Right renal cortex interstitium (tissue), 3 donors: ENCODE data around the gene MOXD1. TPM values are rescaled to one million over a fixed set of nuclear protein-coding genes. Genes with fewer than 3 reads are reported as not detected.
"Not testable (repeated sequence)": the region's sequence is repeated elsewhere in the genome, so short reads cannot be mapped to it uniquely, and the experiment has no call there.

Source experiments
- DNase-seq, 3 donors: peaks; one replicate each; pipeline ENCODE4 v3.0.0-alpha.2; 2013; ENCODE audit warnings: low read depth in 3 of 3, low spot score in 2 of 3
- polyA plus RNA-seq, 3 donors: library from polyadenylated mRNA; unstranded; fragments of 120-200 nt; gene quantifications; one replicate each; pipeline ENCODE4 v1.2.1, GENCODE V29; 2013; ENCODE audit not compliant: insufficient read length in 3 of 3

The MOXD1 gene
- polyA plus RNA-seq, 3 donors: 241 to 263 (median 261) TPM

DNA sequence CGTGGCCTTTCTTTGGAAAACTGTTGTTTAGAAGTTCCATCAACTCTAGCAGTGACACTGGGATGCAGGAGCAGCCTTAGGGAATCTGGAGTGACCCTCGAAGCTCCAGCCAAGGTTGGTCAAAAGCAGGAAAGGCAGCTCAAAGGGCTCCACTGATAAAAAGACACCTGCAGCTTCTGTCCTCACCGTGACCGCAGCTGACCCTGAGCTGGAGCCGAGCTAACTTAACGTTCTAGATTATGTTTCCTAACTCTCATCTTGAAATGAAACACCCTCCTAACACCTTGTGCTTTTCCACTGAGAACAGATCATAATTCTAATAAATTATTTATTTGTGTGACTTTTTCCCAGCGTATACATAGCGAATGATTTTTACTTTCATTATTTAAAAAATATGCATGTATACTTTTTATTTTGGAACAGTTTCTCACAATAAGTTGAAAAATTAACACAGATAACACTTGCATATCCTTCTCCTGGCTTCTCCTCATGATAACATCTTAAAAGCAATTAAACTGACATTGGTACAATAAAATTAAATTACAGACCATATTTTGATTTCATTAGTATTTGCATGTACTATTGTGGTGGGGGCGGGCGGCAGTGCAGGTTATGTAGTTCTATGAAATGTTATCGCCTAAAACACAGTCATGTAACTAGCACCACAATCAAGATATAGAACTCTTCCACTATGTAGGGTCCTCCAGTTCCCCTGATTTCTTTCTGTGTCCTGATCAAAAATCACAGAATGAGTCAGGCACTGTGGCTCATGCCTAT is 116.1 kb downstream of the MOXD1 start:
- no peak for DNase-seq

DNA sequence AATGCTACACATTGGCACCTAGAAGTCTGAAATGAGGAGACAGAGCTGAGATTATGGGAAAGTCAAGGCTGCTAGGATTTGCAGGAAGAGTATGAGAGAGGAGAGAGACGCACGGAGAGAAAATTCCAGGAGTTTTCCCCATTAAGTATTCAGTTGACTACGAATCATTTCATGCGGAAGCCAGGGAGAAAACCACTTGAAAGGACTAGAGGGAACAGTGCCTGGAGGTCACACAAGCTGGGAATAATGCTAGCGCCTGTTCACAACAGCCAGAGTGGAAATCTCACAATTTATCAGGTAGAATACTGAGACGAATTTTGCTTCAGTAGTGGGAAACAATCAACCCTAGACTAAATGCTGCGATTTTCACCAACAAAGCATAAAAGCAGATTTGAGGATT is 118.6 kb downstream of the MOXD1 start:
- no peak for DNase-seq

DNA sequence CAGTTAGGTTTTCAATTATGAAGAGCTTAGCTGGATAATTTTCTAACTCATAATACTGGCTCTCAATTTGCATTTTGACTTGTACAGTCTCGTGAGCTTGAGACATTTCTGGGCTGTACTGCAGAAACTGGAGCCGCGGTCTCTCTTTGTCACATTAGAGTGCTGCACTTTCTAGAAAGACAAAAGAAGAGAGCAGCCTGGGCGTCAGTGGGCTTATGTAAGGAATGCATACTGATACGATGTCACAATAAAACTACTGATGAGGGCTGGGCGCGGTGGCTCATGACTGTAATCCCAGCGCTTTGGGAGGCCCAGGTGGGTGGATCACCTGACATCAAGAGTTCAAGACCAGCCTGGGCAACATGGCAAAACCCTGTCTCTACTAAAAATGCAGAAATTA is 120.8 kb downstream of the MOXD1 start:
- no peak for DNase-seq

DNA sequence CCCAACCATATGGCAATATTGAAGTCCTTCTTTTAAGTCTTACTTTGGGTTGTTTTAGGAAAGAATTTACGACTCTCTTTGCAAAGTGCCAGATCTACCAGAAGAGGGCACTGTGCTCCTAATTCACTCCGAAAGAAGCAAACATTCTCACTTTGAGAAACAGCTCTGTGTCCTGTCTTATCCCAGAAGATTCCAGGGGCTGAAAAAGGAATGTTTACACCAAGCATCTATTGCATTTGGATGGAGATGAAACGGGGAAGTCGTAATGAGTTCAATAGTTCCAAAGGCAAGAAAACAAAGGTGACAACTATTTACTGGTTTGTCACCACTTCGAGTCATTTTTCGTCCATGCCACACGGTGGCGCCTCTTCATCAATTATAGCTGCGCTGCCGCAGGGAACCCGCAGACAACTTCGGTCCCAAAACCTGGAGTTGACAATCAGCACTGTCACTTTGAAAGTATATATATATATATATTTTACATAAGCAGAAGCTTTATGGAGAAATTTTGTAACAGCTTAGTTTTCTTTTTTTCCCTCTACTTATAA is 121.6 kb downstream of the MOXD1 start:
- DNase-seq: peak; percentile 70 to 83 (median 72)

DNA sequence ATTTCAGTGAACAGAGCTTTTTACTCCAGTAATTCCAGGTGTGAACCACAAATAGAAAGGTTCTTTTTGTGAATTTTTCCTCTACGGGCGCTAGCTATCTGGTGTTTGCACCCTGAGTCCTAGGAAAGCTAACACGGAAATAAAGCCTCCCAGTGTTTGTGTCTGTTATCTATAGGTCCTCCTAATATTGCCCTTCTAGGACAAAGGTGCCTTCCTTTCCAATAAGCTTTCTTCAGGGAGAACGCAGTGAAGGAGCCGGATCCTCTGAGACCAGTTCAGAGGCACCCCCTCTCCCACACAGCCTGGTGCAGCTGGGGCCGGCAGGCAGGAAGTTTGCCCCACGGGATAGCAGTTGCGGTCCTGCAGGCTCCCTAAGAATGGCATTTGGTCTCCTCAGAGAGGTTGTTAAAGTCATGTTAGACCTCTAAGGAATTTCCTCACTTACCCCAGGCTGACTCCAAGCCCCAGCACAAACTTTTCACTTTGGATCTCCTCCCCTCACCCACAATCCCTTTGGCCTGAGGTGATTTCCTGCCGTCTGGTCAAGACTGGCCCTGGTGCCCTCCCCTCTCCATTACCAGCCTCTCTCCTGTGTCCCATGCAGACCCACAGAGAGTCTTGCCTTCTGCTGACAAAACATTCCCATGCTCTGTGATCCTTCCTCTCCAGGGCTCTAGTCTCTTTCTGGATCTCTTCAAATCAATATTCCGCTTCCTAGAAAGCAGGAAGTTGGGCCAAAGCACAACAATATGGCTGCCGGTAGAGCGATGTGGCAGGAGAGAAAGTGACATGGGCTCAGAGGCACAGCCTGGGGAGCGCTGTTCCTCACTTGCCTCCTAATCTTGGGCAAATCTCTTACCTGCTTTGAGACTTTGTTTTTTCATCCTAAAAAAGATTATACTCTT is 126.0 kb downstream of the MOXD1 start:
- no peak for DNase-seq

DNA sequence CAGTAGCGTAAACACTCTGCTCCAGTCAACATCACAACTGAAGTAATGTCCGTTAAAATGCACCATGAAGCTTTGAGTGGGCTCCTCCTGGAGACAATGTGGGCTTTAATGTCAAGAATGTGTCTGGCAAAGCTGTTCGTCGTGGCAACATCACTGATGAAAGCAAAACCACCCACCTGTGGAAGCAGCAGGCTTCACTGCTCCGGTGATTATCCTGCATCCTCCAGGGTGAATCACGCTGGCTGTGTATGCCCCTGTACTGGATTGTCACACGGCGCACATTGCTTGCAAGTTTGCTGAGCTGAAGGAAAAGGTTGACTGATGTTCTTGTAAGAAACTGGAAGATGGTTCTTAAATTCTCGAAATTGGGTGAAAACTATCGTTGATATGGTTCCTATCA is 128.5 kb downstream of the MOXD1 start:
- no peak for DNase-seq

DNA sequence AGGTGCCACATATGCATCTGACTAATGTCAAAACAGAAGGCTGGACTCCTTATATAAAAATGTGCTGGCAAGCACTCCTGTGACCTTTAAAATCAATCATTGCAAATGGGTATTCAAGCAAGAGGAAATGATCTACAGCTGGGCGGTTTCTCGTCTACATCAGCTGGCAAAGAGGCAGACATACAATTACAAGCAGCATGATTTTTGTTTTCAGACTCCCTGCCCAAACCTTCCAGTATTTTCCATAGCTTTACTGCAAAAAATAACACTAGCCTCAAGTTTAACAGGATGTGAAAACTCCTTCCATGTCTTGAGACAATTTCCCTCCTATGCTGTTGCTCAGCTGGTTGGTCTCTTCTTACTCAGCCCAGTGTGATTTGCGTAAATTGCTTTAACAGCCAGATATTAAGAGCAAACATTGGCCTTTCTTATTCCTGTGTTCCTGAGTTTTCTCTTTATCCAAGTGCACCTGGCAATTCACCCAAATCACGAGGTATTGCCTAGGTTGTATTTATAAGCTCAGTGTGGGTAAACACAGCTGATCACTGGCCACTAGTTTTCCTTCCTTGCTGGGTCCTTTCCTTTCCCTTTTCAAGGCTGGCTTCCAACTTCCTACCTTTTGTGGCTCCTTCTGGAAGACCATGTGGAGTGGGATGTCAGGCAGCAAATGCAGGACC is 130.4 kb downstream of the MOXD1 start:
- DNase-seq: no peak

DNA sequence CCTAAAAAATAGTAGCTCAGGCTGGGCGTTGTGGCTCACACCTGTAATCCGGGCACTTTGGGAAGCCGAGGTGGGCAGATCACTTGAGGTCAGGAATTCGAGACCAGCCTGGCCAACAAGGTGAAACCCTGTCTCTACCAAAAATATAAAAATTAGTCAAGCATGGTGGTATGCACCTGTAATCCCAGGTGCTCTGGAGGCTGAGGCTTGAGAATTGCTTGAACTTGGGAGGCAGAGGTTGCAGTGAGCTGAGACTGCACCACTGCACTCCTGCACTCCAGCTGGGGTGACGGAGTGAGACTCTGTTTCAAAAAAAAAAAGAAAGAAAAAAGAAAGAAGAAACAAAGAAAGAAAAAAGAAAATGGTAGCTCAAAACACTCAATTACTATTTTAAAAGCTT is 132.6 kb downstream of the MOXD1 start:
- not testable (repeated sequence) for DNase-seq

DNA sequence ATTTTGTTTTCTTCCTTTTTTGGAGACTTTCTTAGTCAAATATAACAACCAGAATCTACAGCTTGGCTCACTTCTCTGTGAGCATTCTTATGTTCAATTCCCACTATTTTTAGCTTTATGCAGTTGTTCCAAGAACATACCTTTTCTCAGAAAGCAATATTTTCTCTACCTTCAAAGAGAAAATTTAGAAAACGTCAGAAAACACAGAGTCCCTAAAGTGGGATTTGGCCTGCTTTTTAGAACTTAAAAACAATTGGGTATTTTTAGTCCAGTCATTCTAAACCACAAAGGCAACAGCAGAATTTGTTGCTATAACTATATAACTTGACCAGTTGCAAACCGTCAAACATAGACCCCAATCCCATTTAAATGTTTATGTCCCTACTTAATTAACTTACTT is 133.1 kb downstream of the MOXD1 start:
- no peak for DNase-seq

DNA sequence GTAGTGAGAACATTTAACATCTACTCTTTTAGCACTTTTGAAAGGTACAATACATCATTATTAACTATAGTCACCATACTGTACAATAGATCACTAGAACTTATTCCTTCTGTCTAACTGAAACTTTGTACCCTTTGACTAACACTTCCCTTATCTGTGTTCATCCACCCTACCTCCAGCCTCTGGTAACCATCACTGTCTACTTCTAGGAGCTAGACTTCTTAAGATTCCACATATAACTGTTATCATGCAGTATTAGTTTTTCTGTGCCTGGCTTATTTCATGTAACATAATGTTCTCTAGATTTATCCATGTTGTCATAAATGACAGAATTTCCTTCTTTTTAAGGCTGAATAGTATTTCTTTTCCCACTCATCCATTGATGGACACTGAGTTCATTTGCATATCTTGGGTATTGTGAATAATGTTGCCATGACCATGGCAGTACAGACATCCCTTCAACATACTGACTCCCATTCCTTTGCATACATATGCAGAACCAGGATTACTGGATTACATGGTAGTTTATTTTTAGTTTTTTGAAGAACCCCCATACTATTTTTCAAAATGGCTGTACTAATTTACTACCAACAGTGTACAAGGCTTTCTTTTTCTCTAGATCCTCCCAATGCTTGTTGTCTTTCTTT is 135.7 kb downstream of the MOXD1 start:
- no peak for DNase-seq

DNA sequence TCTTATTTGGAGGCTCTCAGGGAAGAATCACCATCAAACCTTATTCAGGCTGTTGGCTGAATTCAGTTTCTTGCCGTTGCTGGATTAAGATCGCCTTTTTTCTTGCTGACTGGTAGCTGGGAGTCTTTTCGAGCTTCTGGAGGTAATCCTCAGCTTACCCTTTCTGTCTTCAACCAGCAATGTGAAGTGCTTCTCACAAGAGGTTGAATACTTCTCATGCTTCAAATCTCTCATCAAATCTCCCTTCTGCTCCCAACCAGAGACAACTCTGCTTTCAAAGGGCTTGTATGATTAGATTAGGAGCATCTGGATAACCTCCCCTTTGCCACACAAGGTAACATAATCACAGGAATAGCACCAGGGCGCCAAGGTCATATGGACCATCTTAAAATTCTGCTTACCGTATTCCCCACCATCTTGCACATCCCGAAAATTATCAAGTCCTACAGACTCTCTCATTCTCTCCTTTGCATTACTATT is 137.2 kb downstream of the MOXD1 start:
- DNase-seq: no peak

DNA sequence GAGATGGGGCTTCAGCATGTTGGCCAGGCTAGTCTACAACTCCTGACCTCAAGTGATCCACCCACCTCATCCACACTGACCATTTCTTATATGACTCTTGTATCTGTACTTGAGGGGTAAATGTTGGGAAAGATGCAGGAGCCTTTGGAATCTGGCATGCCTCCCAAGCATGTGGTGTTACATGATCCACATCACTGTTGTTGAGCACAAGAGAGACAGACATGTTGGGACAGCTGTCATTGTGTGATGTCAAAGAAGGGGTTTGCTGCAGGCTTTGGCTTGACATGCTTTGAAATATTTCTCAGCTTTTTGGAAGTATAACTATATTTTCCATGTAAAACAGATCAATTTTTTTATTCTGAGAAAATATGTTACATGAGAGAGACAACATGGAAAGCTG is 139.9 kb downstream of the MOXD1 start:
- no peak for DNase-seq

DNA sequence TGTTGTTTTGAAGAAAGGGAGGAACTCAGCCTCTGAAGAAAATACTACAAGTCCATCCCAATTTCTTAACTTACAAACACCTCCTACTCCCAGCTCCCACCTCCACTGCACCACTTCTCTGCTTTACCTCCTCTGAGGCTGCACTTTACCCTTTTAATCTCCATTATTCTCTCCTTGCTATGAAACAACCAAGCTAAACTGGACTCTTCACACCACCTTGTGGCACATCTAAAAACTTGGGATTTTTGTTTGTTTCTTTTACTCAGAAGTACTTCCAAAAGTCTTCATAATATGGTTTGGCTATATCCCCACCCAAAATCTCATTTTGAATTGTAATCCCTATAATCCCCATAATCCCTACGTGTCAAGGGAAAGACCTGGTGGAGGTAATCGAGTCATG is 142.2 kb downstream of the MOXD1 start:
- no peak for DNase-seq

DNA sequence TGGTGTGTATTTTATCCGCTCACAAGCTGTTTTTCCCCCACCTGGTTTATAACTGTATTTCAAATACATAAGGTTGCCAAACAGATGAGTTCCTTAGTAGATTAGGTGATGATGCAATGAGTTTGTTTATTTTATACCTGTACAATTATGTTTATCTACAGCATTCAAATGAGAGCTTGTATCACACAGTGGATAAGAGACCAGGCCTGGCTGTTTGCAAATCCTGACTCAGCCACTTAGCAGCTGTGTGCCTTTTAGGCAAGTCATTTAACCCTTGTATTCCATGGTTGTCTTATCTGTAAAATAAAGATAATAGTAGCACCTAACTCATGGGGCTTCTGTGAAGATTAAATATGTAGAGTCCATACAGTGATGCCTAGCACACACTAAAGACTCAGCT is 143.7 kb downstream of the MOXD1 start:
- DNase-seq: no peak

DNA sequence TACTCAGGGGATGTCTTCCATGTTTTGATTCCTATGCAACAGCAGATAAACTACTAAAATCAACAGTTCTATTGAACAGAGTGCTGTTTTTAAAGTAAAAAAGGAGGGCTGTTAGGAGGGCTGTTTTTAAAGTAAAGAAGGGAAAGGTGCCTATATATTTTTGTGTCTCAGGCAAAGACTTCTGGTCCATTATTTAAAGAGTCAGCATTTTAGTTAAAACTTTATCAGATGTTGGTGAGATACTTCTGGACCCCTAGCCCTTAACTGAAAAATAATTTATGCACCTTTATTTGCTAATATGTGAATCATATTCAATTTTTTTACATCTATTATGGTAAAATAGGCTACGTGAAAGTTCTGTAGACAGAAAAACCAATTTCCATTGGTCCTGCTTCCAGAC is 144.8 kb downstream of the MOXD1 start:
- DNase-seq: no peak

DNA sequence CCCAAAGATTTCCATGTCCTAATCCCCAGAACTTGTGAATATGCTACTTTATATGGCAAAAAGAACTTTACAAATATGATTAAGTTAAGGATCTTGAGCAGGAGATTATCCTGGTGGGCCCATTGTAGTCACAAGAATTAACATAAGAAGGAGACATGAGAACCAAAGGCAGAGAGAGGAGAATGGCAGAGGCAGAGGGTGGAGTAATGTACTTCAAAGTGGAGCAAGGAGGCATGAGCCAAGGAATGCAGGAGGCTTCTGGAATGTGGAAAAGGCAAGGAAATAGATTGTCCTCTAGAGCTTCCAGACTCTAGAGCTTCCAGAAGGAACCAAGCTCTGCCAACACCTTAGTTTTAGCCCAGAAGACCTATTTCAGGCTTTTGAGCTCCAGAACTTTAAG is 147.4 kb downstream of the MOXD1 start:
- no peak for DNase-seq

DNA sequence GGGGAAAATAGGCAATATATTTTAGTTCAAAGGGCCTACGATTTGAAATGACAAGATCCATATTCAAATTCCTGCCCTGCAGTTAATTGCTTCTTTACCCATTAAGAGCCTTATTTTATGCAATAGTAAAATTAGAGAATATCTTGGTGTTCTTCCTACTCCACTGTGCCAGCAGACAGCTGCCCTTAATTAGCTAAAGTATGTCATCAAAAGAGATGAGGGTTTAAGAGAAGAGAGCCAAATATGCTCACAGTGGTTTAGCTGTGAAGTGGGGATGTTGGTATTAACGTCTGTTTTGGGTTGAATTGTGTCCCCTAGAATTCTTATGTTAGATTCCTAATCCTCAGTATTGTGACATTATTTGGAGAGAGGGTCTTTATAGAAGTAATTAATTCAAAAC is 148.1 kb downstream of the MOXD1 start:
- no peak for DNase-seq

DNA sequence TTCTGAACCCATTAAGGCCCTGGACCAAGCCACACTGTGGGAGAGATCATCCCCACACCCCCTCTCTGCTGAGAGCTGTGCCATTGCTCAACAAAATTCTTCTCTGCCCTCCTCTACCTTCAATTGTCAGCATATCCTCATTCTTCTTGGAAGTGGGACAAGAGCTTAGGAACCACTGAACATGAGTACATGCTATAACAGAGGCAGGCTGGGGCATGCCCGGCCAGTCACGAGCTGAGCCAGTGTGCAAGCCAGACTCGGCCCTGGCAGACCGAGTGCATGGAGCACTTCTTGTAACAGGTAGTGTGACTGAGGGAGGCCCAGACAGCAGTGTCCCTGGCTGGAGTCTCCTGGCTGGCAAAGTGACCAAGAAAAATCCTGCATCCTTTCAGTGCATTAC is 149.2 kb downstream of the MOXD1 start:
- no peak for DNase-seq

DNA sequence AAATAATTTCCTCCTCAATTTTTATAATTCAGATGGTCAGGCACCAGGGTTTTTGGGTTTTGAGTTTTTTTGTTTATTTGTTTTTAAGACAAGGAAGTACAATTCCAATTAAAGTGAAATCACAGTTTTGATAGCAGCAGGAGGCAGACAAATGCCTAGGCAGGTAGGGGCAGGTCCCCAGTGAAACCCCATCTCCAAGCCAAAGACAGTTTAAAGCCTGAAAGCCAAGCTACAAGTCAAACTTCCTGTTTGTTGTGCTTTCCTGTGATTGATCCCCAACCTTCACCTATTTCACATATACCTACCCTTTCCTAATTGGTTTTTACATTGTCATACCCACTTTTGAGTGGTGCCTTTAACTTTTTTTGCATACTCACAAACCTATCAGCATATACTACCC is 149.6 kb downstream of the MOXD1 start:
- DNase-seq: no peak

DNA sequence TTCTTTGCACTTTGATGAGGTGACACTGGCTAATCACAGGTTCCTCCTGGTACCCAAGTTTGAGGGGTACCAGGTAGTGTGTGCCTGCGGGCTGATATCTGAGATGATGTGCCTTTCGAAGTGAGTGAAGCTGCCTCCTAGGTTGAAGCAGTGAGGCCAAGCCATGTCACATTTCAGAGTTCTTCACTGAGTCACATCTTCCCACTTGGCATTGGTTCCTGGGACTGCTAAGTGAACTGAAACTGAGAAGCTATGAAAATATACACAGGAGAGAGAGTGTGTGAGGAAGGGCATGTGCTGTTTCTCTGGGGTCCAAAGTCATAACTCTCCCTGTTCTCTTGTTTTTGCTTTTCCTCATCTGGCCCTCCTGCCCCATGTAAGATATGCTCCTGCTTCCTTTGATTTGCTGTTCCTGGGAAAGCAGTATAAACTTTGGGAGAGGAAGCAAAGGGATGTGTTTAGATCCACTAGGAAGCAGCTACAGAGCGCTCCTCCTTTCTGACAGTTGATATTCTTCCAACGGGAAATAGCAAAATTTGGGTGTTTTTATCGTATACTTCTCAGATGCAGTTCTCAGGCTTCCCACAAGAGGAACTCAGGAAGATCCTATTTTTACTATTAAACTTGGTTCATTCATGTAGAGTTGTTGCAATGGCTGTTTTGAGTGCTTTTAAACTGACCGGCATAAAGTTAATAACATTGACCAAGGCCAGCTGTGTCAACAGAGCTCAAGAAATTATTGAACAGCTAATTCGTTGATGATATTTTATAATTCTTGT is 153.7 kb downstream of the MOXD1 start:
- DNase-seq: no peak
